Heart right ventricle (tissue), 16 donors: ENCODE data around the gene ELF3. TPM values are rescaled to one million over a fixed set of nuclear protein-coding genes. Genes with fewer than 3 reads are reported as not detected.

ENCODE experiments used
- ATAC-seq, 8 donors: fragments of 200-7000 bp; cut with Tn5 transposase; one replicate each; pipeline ENCODE4 v1.9.1; 2020; ENCODE audit warnings: mild to moderate bottlenecking in 8 of 8, moderate library complexity in 8 of 8, moderate number of reproducible peaks in 1 of 8
- DNase-seq, 2 donors: peaks; one replicate each; pipeline ENCODE4 v3.0.0-alpha.2; 2020
- H3K27ac ChIP-seq, 10 donors: fragments of 200-600 bp; sonication (generic) in 2 of 10; one replicate each; pipeline versions ENCODE4 v1.5.0 to v1.8.0; 2020 to 2022; ENCODE audit warnings: mild to moderate bottlenecking in 3 of 10
- H3K27me3 ChIP-seq, 7 donors: fragments of 200-600 bp; one replicate each; pipeline ENCODE4 v1.8.0; 2021 to 2022; ENCODE audit warnings: mild to moderate bottlenecking in 2 of 7
- H3K36me3 ChIP-seq, 9 donors: fragments of 200-600 bp; sonication (generic) in 1 of 9; one replicate each; pipeline versions ENCODE4 v1.5.0 to v1.8.0; 2020 to 2022; ENCODE audit warnings: mild to moderate bottlenecking in 2 of 9
- H3K4me1 ChIP-seq, 9 donors: fragments of 200-600 bp; sonication (generic) in 1 of 9; one replicate each; pipeline versions ENCODE4 v1.5.0 to v1.8.0; 2020 to 2022; ENCODE audit warnings: mild to moderate bottlenecking in 4 of 9
- H3K4me3 ChIP-seq, 10 donors: fragments of 200-600 bp; sonication (generic) in 2 of 10; one replicate each; pipeline versions ENCODE4 v1.5.0 to v1.8.0; 2020 to 2022; ENCODE audit warnings: mild to moderate bottlenecking in 7 of 10, moderate library complexity in 2 of 10
- H3K9me3 ChIP-seq, 11 donors: fragments of 200-600 bp in 10 of 11; sonication (generic) in 2 of 11; one replicate each; pipeline versions ENCODE4 v1.5.0 to v1.8.0; 2013 to 2022; ENCODE audit warnings: mild to moderate bottlenecking in 2 of 11, control low read depth in 1 of 11, moderate library complexity in 1 of 11
- CTCF ChIP-seq, 9 donors: fragments of 200-600 bp; sonication (generic) in 2 of 9; IDR thresholded peaks; one replicate each; pipeline versions ENCODE4 v1.5.0 to v1.8.0; 2021 to 2022; ENCODE audit warnings: antibody characterized with exemption in 9 of 9, mild to moderate bottlenecking in 5 of 9, moderate library complexity in 1 of 9
- WGBS, 2 donors: extraction: QIAGEN DNeasy Blood & Tissue Kit; methylation state at CpG; one replicate each; pipeline ENCODE4 v1.1.7; 2013; ENCODE audit warnings: inconsistent platforms in 1 of 2; 5-methylcytosine and 5-hydroxymethylcytosine counted together
- intact Hi-C, 10 donors: fragments of 100-400 bp; cut with DNase I; formaldehyde crosslinking; loops; one replicate each; pipeline versions ENCODE4 v1.11.1 to v1.14.2; 2022
- polyA plus RNA-seq, 2 donors: library from polyadenylated mRNA; stranded (reverse); fragments of 200-250 nt; gene quantifications; one replicate each; pipeline ENCODE4 v1.2.3, GENCODE V29; 2013
- total RNA-seq, 10 donors: library from RNA; stranded (reverse); fragmentation: NEBNext Ultra II Directional in 3 of 10; extraction: Animal tissue kit (Norgen Biotek cat#: 25700) in 3 of 10; gene quantifications; one replicate each; pipeline versions ENCODE4 v1.2.1 to v1.2.4, GENCODE V29; 2021 to 2023
- donor health status: Arrhythmogenic right ventricular cardiomyopathy.
- donor health status: ischemic (EF 13 %, LVEDD 7.1; RV severe dilation, severe dysfunction).
- donor health status: healthy with polysubstance abuse.
- donor health status: DM: no; HTN: yes; CAD: no.
- donor health status: DM: no; HTN: no; CAD: no.
- donor health status: ischemic (EF 25% LVEDD 6.9; RV normal size, moderate dysfunction).
- donor health status: ischemic (EF 25% LVEDD 5.7; RV mildly dilated, moderate dysfunction).
- donor health status: healthy.
- donor health status: DM: yes; HTN: yes; CAD: no.
- donor health status: Ischemic cardiomyopathy.
- donor health status: ischemic (EF 35%, LVEDD 5.7; RV mildly dilated, moderate dysfunction).
- donor health status: nonischemic (EF 11% LVEDD 7.7; RV severe dilation, severe dysfunction).
- donor health status: DM: yes; HTN: yes; CAD: no.
- donor health status: PGD.
- donor health status: ischemic (EF 29% LVEDD 5.4; RV normal size, mild dysfunction).
- donor health status: nonischemic (EF 23%, LVEDD 6.1; RV moderate dilation, normal function).

The ELF3 gene
- total and polyA plus RNA-seq, 12 donors: 0.09 to 255 (median 1.4) TPM; not detected in 2

GRCh38 chr1:202015662-202015937 is 5.2 kb downstream of the ELF3 start:
- Histone ChIP-seq H3K4me3 (no peak overlapping the region), H3K27me3 (peaks cover 0 to 10% (median 0%) of the 10 kb centered on the region in 7 donors), H3K4me1 (peaks cover 0 to 7% (median 0%) of the 10 kb centered on the region in 9 donors), H3K36me3 (peaks cover 0 to 6% (median 0%) of the 10 kb centered on the region in 9 donors), H3K9me3 (no peaks in the 10 kb centered on the region), H3K27ac (no peak overlapping the region)
- TF ChIP-seq CTCF (IDR thresholded peaks at IDR 0.05): no peak
- ATAC-seq (no peak), DNase-seq (no peak)
- 92 to 97% methylated on average over 3 of the region's 3 CpGs for WGBS, 2 donors
- intact Hi-C loops: no loop called here

DNA sequence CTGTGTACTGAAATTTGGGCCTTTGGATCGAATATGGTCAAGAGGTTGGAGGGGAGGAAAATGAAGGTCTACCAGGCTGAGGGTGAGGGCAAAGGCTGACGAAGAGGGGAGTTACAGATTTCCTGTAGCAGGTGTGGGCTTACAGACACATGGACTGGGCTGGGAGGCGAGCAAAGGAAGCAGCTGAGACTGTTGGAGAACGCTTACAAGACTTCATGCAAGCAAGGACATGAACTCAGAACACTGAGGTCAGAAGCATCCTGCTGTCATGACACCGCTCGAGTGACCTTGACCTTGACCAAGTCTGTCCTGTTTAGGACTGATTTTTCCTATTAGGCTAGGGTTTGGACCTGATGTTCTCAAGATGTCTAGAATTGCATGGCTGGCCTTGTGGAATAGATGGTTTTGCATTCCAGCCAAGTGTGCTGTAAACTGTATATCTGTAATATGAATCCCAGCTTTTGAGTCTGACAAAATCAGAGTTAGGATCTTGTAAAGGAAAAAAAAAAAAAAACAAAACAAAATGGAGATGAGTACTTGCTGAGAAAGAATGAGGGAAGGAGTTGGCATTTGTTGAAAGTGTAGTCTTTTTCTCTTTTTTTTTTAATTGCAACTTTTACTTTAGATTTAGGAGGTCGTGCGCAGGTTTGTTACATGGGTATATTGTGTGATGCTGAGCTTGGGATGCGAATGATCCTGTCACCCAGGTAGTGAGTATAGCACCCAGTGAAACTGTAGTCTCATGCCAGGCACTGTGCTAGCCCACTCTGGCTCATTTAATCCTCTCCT is 5.8 kb downstream of the ELF3 start:
- H3K9me3 ChIP-seq: no peaks in the 10 kb centered on the region
- H3K4me3 ChIP-seq: no peak overlapping the region
- peaks cover 0 to 10% (median 0%) of the 10 kb centered on the region in 7 donors for H3K27me3 ChIP-seq
- DNase-seq (no peak), ATAC-seq (no peak)
- H3K27ac ChIP-seq: no peak overlapping the region
- 87 to 91% methylated on average over 9 of the region's 9 CpGs for WGBS, 2 donors
- peaks cover 0 to 6% (median 0%) of the 10 kb centered on the region in 9 donors for H3K36me3 ChIP-seq
- H3K4me1 ChIP-seq: peaks cover 0 to 5% (median 0%) of the 10 kb centered on the region in 9 donors
- TF ChIP-seq CTCF (IDR thresholded peaks at IDR 0.05): no peak
- intact Hi-C loops: no loop called here

DNA sequence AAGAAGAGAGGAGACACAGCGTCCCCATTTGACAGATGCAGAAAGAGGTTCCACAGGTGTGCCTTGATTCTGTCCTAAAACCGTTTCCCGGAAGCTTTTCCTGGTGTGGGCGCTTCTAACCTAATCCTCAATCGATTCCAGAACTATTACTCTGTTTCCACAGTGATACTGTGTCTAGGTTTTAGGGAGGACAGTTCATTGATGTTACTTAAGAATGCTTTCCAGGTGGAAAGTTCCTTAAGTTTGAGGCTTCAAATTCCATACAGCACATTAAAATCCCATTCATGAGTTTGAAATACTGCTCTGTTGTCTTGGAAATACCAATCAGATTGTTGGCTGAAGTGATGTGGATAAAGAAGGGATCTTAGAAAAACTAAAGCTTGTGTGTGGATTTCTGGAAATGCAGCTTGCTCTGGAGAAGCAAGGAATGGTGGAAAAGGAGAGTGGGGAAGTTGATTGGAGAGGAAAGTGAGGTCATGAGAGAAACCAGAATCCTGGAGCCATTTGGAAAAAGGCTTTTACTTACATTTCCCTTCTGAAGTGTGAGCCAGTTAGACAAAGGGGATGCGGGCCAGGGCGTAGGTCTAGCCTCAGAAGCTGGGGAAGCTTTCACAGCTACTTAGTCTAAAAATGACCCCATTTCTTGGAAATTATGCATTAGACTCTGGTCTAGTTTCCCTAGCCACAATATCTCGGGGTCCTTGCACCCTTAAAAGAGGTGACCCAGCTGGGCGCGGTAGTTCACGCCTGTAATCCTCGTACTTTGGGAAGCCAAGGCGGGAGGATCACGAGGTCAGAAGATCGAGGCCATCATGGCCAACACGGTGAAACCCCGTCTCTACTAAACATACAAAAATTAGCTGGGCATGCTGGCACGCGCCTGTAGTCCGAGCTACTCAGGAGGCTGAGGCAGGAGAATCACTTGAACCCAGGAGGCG is 6.7 kb downstream of the ELF3 start:
- Histone ChIP-seq H3K4me1 (peaks cover 0 to 5% (median 0%) of the 10 kb centered on the region in 9 donors), H3K36me3 (peaks cover 0 to 6% (median 0%) of the 10 kb centered on the region in 9 donors), H3K27ac (no peak overlapping the region), H3K4me3 (no peak overlapping the region), H3K27me3 (peaks cover 0 to 10% (median 0%) of the 10 kb centered on the region in 7 donors), H3K9me3 (no peaks in the 10 kb centered on the region)
- DNase-seq (no peak), ATAC-seq (no peak)
- intact Hi-C loops: no loop called here
- WGBS, 2 donors: 94 to 95% methylated on average over 21 of the region's 21 CpGs
- TF ChIP-seq CTCF (IDR thresholded peaks at IDR 0.05): no peak

GRCh38 chr1:202017749-202018467 is 7.5 kb downstream of the ELF3 start:
- Histone ChIP-seq H3K27ac (no peak overlapping the region), H3K27me3 (peaks cover 0 to 10% (median 0%) of the 10 kb centered on the region in 7 donors), H3K4me3 (no peak overlapping the region), H3K9me3 (no peaks in the 10 kb centered on the region), H3K36me3 (peaks cover 0 to 6% (median 0%) of the 10 kb centered on the region in 9 donors), H3K4me1 (peaks cover 0 to 5% (median 0%) of the 10 kb centered on the region in 9 donors)
- intact Hi-C loops: no loop called here
- TF ChIP-seq CTCF (IDR thresholded peaks at IDR 0.05): no peak
- peak in 2 of 8 donors; percentile 39 to 41 for ATAC-seq
- 63 to 65% methylated on average over 18 of the region's 18 CpGs for WGBS, 2 donors
- DNase-seq: no peak
